GM12892 (cell line): ENCODE data around the gene NGEF.

Experiments
- POLR2A ChIP-seq: IDR thresholded peaks from 2 replicates; pipeline ENCODE4 v1.6.1; 2011; ENCODE audit warnings: low read depth, low read length, control low read depth
- POLR2AphosphoS5 ChIP-seq: IDR thresholded peaks from 2 replicates; pipeline ENCODE4 v1.6.1; 2011; ENCODE audit warnings: low read depth, low read length, control low read depth

- TF ChIP-seq POLR2A, result no peak
- TF ChIP-seq POLR2AphosphoS5, result no peak
These were observed at the start of gene NGEF for GRCh38 chr2:233013027-233013461.
